IMR-90 (cell line): ENCODE results near the gene MAPKAP1. TPM values are rescaled to one million over a fixed set of nuclear protein-coding genes. Genes with fewer than 3 reads are reported as not detected.

Source experiments
- ATAC-seq: fragments of 200-7000 bp; cut with Tn5 transposase; 2 replicates; pipeline ENCODE4 v1.9.1; 2020; ENCODE audit warnings: low read depth, mild to moderate bottlenecking, moderate library complexity
- BruUV-seq: library from RNA; stranded (reverse); fragments of 400-500 nt; replicated peaks from 2 replicates; lab custom pipeline; 2021; lab: Mats Ljungman, UMichigan
- CTCF ChIA-PET: fragments of 300-600 bp; formaldehyde crosslinking; extraction: SDS; loops from one replicate; lab custom pipeline; 2021; ENCODE audit warnings: antibody characterized with exemption; lab: Yijun Ruan, JAX
- POLR2A ChIA-PET: fragments of 300-600 bp; sonication (Branson Sonifier 250); formaldehyde crosslinking; loops from one replicate; lab custom pipeline; 2022; ENCODE audit warnings: antibody characterized with exemption; ENCODE audit not compliant: unreplicated experiment; lab: Charles Lee
- DNase-seq: peaks from one replicate; pipeline ENCODE4 v3.0.0; 2013
- H2AFZ ChIP-seq: replicated peaks from 2 replicates; pipeline ENCODE3; 2013; ENCODE audit warnings: low read length, mild to moderate bottlenecking; ENCODE audit not compliant: poor library complexity
- H2AK5ac ChIP-seq: 2 replicates; pipeline ENCODE4 v1.6.1; 2013; ENCODE audit warnings: low read depth, low read length, inconsistent platforms
- H2AK9ac ChIP-seq: replicated peaks from 2 replicates; pipeline ENCODE3; 2013; ENCODE audit warnings: mild to moderate bottlenecking, low read depth, low read length, moderate library complexity; ENCODE audit not compliant: poor library complexity
- H2BK120ac ChIP-seq: 2 replicates; pipeline ENCODE4 v1.6.1; 2013; ENCODE audit warnings: low read depth, low read length, inconsistent platforms
- H2BK15ac ChIP-seq: 3 replicates; pipeline ENCODE4 v1.6.1; 2013; ENCODE audit warnings: low read depth, low read length, inconsistent platforms
- H2BK20ac ChIP-seq: 2 replicates; pipeline ENCODE4 v1.6.1; 2013; ENCODE audit warnings: low read depth, mild to moderate bottlenecking, inconsistent platforms, low read length, moderate library complexity
- H2BK5ac ChIP-seq: 2 replicates; pipeline ENCODE4 v1.6.1; 2013; ENCODE audit warnings: mild to moderate bottlenecking, low read depth, low read length, inconsistent platforms; ENCODE audit not compliant: poor library complexity, severe bottlenecking
- H3K14ac ChIP-seq: replicated peaks from 2 replicates; pipeline ENCODE4 v1.6.1; 2013; ENCODE audit warnings: low read depth, low read length, inconsistent platforms
- H3K18ac ChIP-seq: 2 replicates; pipeline ENCODE4 v1.6.1; 2013; ENCODE audit warnings: low read depth, low read length, control low read depth
- H3K23ac ChIP-seq: 2 replicates; pipeline ENCODE4 v1.6.1; 2013; ENCODE audit warnings: low read depth, low read length, inconsistent platforms
- H3K27ac ChIP-seq: 2 replicates; pipeline ENCODE4 v1.5.1; 2013; ENCODE audit warnings: mild to moderate bottlenecking, control low read depth, low read length; ENCODE audit not compliant: insufficient read depth
- H3K27me3 ChIP-seq: 2 replicates; pipeline ENCODE4 v1.6.1; 2013; ENCODE audit warnings: low read length; ENCODE audit not compliant: control insufficient read depth, insufficient read depth
- H3K36me3 ChIP-seq: 2 replicates; pipeline ENCODE4 v1.6.1; 2013; ENCODE audit warnings: low read length, mixed read lengths; ENCODE audit not compliant: control insufficient read depth, insufficient read depth
- H3K4ac ChIP-seq: 2 replicates; pipeline ENCODE4 v1.6.1; 2013; ENCODE audit warnings: low read depth, low read length, inconsistent platforms
- H3K4me1 ChIP-seq: 2 replicates; pipeline ENCODE4 v1.6.1; 2013; ENCODE audit warnings: low read length, mixed read lengths; ENCODE audit not compliant: control insufficient read depth, insufficient read depth
- H3K4me2 ChIP-seq: 2 replicates; pipeline ENCODE4 v1.6.1; 2013; ENCODE audit warnings: low read depth, mild to moderate bottlenecking, control low read depth, low read length, moderate library complexity
- H3K4me3 ChIP-seq: 2 replicates; pipeline ENCODE4 v1.5.1; 2013; ENCODE audit warnings: low read depth, mild to moderate bottlenecking, control low read depth, low read length, moderate library complexity; ENCODE audit not compliant: insufficient read depth
- H3K56ac ChIP-seq: 2 replicates; pipeline ENCODE4 v1.6.1; 2013; ENCODE audit warnings: low read length, inconsistent platforms; ENCODE audit not compliant: insufficient read depth; ENCODE audit errors: extremely low read depth
- H3K79me1 ChIP-seq, 2 experiments: 2 replicates each; pipeline ENCODE4 v1.6.1; 2013; ENCODE audit warnings: low read length in 2 of 2, inconsistent platforms in 1 of 2, low read depth in 1 of 2
- H3K9ac ChIP-seq: 2 replicates; pipeline ENCODE4 v1.6.1; 2013; ENCODE audit warnings: low read depth, low read length, control low read depth
- H3K9me1 ChIP-seq: 2 replicates; pipeline ENCODE4 v1.6.1; 2013; ENCODE audit warnings: low read length, inconsistent platforms; ENCODE audit not compliant: insufficient read depth
- H3K9me3 ChIP-seq: 2 replicates; pipeline ENCODE4 v1.6.1; 2013; ENCODE audit warnings: low read length; ENCODE audit not compliant: control insufficient read depth, insufficient read depth
- H4K20me1 ChIP-seq: 2 replicates; pipeline ENCODE4 v1.6.1; 2013; ENCODE audit warnings: low read length, inconsistent platforms; ENCODE audit not compliant: insufficient read depth
- H4K5ac ChIP-seq: 2 replicates; pipeline ENCODE4 v1.6.1; 2013; ENCODE audit warnings: mild to moderate bottlenecking, low read depth, low read length, control low read depth
- H4K8ac ChIP-seq, 2 experiments: 2 replicates each; pipeline ENCODE4 v1.6.1; 2013; ENCODE audit warnings: low read depth in 2 of 2, low read length in 2 of 2, control low read depth in 1 of 2, inconsistent platforms in 1 of 2
- H4K91ac ChIP-seq: 2 replicates; pipeline ENCODE4 v1.6.1; 2013; ENCODE audit warnings: low read depth, low read length, inconsistent platforms; ENCODE audit not compliant: insufficient read depth
- CEBPB ChIP-seq: IDR thresholded peaks from 2 replicates; pipeline ENCODE4 v1.6.1; 2012; ENCODE audit warnings: low read depth, low read length, improper control_type of control experiment
- FOS ChIP-seq: fragments of 150-350 bp; IDR thresholded peaks from 2 replicates; pipeline ENCODE4 v1.6.1; 2016; ENCODE audit warnings: low read depth, low read length
- MAFK ChIP-seq: IDR thresholded peaks from 2 replicates; pipeline ENCODE4 v1.6.1; 2012; ENCODE audit warnings: low read depth, low read length, improper control_type of control experiment
- MAZ ChIP-seq: IDR thresholded peaks from 2 replicates; pipeline ENCODE4 v1.6.1; 2012; ENCODE audit warnings: low read depth, mild to moderate bottlenecking, low read length, improper control_type of control experiment, moderate library complexity, borderline replicate concordance
- MXI1 ChIP-seq: IDR thresholded peaks from 2 replicates; pipeline ENCODE4 v1.6.1; 2012; ENCODE audit warnings: low read depth, mild to moderate bottlenecking, low read length, moderate library complexity, borderline replicate concordance
- POLR2A ChIP-seq: IDR thresholded peaks from 2 replicates; pipeline ENCODE4 v1.6.1; 2012; ENCODE audit warnings: mild to moderate bottlenecking, low read depth, low read length
- RAD21 ChIP-seq: IDR thresholded peaks from 2 replicates; pipeline ENCODE4 v1.6.1; 2012; ENCODE audit warnings: low read length, improper control_type of control experiment
- SMC3 ChIP-seq: fragments of 150-350 bp; IDR thresholded peaks from 2 replicates; pipeline ENCODE4 v1.6.1; 2016; ENCODE audit warnings: low read depth, mild to moderate bottlenecking, antibody characterized with exemption, low read length, moderate library complexity
- WGBS, 2 experiments: methylation state at CpG; one replicate each; pipeline versions ENCODE4 v1.1.5 to v1.1.7; 2013; ENCODE audit warnings: missing lambda C conversion rate in 2 of 2; ENCODE audit not compliant: insufficient read length in 1 of 2; ENCODE audit errors: extremely low coverage in 2 of 2; 5-methylcytosine and 5-hydroxymethylcytosine counted together
- dilution Hi-C: fragments of 300-500 bp; cut with HindIII; formaldehyde crosslinking; loops from one replicate; pipeline ENCODE4 v1.14.3; 2018; ENCODE audit warnings: low sequenced_read_pairs; ENCODE audit not compliant: unreplicated experiment
- in situ Hi-C: fragments of 300-500 bp; cut with MboI; formaldehyde crosslinking; loops from 3 replicates; pipeline ENCODE4 v1.14.3; 2019; ENCODE audit warnings: low sequenced_read_pairs, inconsistent platforms, mixed read lengths
- intact Hi-C: fragments of 100-400 bp; cut with micrococcal nuclease; formaldehyde crosslinking; loops from 2 replicates; pipeline ENCODE4 v1.10.0; 2022
- polyA plus RNA-seq, 3 experiments: library from polyadenylated mRNA; depleted of rRNA; stranded (reverse); fragments of >200 nt; gene quantifications; 2 replicates each; pipeline ENCODE4 v1.2.3, GENCODE V29; 2012; ENCODE audit warnings: low replicate concordance in 1 of 3
- total RNA-seq: library from RNA; depleted of rRNA; stranded (reverse); fragments of >200 nt; gene quantifications from 2 replicates; pipeline ENCODE4 v1.2.3, GENCODE V29; 2012
- TF ChIP-seq, protein P1 (sequence below): fragments of 150-350 bp; IDR thresholded peaks from 2 replicates; pipeline ENCODE4 v1.6.1; 2017; ENCODE audit warnings: mild to moderate bottlenecking, antibody characterized with exemption, low read length, low read depth
- TF ChIP-seq, protein P2 (sequence below): conservative IDR thresholded peaks from 2 replicates; pipeline ENCODE4 v1.5.1; 2012; ENCODE audit warnings: mild to moderate bottlenecking, low read depth, low read length, improper control_type of control experiment

The MAPKAP1 gene
- total and polyA plus RNA-seq, 2 of the 4 experiments (the other 2 are of a cell fraction) = 87.2 to 158 TPM

DNA sequence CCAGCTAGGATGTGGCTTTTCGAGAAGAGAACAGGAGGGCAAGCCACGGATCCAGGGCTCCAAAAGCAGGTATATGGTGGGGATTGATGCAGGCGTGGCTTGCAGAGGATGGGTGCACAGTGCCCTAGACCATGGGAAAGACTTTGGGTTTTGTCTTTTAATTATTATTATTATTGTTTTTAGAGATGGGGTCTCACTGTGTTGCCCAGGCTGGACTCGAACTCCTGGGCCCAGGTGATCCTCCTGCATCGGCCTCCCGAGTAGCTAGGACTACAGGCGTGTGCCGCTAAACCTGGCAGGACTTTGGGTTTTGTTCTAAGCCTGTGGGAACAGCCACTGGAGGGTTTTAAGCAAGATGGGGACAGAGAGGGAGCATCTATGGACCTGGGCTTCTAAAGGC is 293.4 kb downstream of the MAPKAP1 start:
- H2BK120ac ChIP-seq = no peak overlapping the region
- BruUV-seq = no TSS peak
- no peak overlapping the region for H3K4me3 ChIP-seq
- in situ Hi-C loops = loop anchor here (25.0 kb wide), 1 partner anchor 1074 kb away; no protein-coding TSS in a partner anchor
- no peak overlapping the region for H4K5ac ChIP-seq
- H3K56ac ChIP-seq = no peak overlapping the region
- H2BK5ac ChIP-seq = no peak overlapping the region
- POLR2A ChIA-PET = no interaction called here
- H4K91ac ChIP-seq = no peak overlapping the region
- H2BK20ac ChIP-seq = no peak overlapping the region
- H3K9ac ChIP-seq = no peak overlapping the region
- no peak overlapping the region for H3K27ac ChIP-seq
- H3K14ac ChIP-seq = no peak overlapping the region
- no peak overlapping the region for H3K18ac ChIP-seq
- TF ChIP-seq MAZ (no peak), POLR2A (no peak), RAD21 (no peak), MXI1 (no peak), CEBPB (no peak), FOS (no peak), MAFK (no peak), SMC3 (no peak)
- TF ChIP-seq, protein P1, sequence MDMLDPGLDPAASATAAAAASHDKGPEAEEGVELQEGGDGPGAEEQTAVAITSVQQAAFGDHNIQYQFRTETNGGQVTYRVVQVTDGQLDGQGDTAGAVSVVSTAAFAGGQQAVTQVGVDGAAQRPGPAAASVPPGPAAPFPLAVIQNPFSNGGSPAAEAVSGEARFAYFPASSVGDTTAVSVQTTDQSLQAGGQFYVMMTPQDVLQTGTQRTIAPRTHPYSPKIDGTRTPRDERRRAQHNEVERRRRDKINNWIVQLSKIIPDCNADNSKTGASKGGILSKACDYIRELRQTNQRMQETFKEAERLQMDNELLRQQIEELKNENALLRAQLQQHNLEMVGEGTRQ = no peak
- TF ChIP-seq, protein P2, sequence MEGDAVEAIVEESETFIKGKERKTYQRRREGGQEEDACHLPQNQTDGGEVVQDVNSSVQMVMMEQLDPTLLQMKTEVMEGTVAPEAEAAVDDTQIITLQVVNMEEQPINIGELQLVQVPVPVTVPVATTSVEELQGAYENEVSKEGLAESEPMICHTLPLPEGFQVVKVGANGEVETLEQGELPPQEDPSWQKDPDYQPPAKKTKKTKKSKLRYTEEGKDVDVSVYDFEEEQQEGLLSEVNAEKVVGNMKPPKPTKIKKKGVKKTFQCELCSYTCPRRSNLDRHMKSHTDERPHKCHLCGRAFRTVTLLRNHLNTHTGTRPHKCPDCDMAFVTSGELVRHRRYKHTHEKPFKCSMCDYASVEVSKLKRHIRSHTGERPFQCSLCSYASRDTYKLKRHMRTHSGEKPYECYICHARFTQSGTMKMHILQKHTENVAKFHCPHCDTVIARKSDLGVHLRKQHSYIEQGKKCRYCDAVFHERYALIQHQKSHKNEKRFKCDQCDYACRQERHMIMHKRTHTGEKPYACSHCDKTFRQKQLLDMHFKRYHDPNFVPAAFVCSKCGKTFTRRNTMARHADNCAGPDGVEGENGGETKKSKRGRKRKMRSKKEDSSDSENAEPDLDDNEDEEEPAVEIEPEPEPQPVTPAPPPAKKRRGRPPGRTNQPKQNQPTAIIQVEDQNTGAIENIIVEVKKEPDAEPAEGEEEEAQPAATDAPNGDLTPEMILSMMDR = no peak
- H3K9me1 ChIP-seq = peaks cover 10% of the 10 kb centered on the region
- intact Hi-C loops = no loop called here
- dilution Hi-C loops = no loop called here
- ATAC-seq (no peak), DNase-seq (no peak)
- WGBS, 2 experiments = 100% methylated on average over 3 of the region's 8 CpGs; no CpG with 5 or more reads in 1 of the 2 experiments
- H3K27me3 ChIP-seq = no peaks in the 10 kb centered on the region
- no peaks in the 10 kb centered on the region for H4K20me1 ChIP-seq
- no peak overlapping the region for H2AK9ac ChIP-seq
- CTCF ChIA-PET = no interaction called here
- H3K4me2 ChIP-seq = no peak overlapping the region
- H3K4ac ChIP-seq = no peak overlapping the region
- peaks cover under 1% of the 10 kb centered on the region; the same call in 1 of the 2 replicates for H3K4me1 ChIP-seq
- no peak overlapping the region for H3K23ac ChIP-seq
- H2BK15ac ChIP-seq = no peak overlapping the region
- no peak overlapping the region for H2AK5ac ChIP-seq
- H3K36me3 ChIP-seq = no peaks in the 10 kb centered on the region
- no peak overlapping the region for H2AFZ ChIP-seq
- peaks cover 0 to 6% of the 10 kb centered on the region in 2 experiments; a peak in 1 of 4 replicates for H3K79me1 ChIP-seq
- peaks cover 2% of the 10 kb centered on the region; the same call in 1 of the 2 replicates for H3K9me3 ChIP-seq
- H4K8ac ChIP-seq = no peak overlapping the region
